GM23248 (cell line): Measurements from ENCODE around the gene CDKL5. TPM values are rescaled to one million over a fixed set of nuclear protein-coding genes. Genes with fewer than 3 reads are reported as not detected.

ENCODE experiments used
- DNase-seq: peaks from one replicate; pipeline ENCODE4 v3.0.0-alpha.2; 2015
- H2AFZ ChIP-seq: fragments of 200-600 bp; sonication (generic); 2 replicates; pipeline ENCODE4 v1.6.1; 2016; ENCODE audit warnings: antibody characterized with exemption
- H3F3A ChIP-seq: fragments of 200-600 bp; sonication (generic); 2 replicates; pipeline ENCODE4 v1.6.1; 2016; ENCODE audit warnings: mild to moderate bottlenecking, antibody characterized with exemption, mixed run types; ENCODE audit not compliant: insufficient read depth
- H3K27ac ChIP-seq: fragments of 200-600 bp; sonication (generic); 2 replicates; pipeline ENCODE4 v1.5.1; 2016; ENCODE audit warnings: mild to moderate bottlenecking
- H3K27me3 ChIP-seq: fragments of 200-600 bp; sonication (generic); replicated peaks from 2 replicates; pipeline ENCODE4 v1.6.1; 2016; ENCODE audit warnings: mild to moderate bottlenecking; ENCODE audit not compliant: insufficient read depth
- H3K36me3 ChIP-seq: fragments of 200-600 bp; sonication (generic); 2 replicates; pipeline ENCODE4 v1.6.1; 2016; ENCODE audit warnings: low read depth, mild to moderate bottlenecking
- H3K4me1 ChIP-seq: fragments of 200-600 bp; sonication (generic); 2 replicates; pipeline ENCODE4 v1.6.1; 2016; ENCODE audit warnings: mild to moderate bottlenecking; ENCODE audit not compliant: insufficient read depth
- H3K4me2 ChIP-seq: fragments of 200-600 bp; sonication (generic); one replicate; pipeline ENCODE4 v1.6.1; 2016; ENCODE audit warnings: mild to moderate bottlenecking; ENCODE audit not compliant: unreplicated experiment
- H3K4me3 ChIP-seq: fragments of 200-600 bp; sonication (generic); 2 replicates; pipeline ENCODE4 v1.5.1; 2016; ENCODE audit warnings: mild to moderate bottlenecking
- H3K79me2 ChIP-seq: fragments of 200-600 bp; sonication (generic); 2 replicates; pipeline ENCODE4 v1.6.1; 2016; ENCODE audit warnings: mild to moderate bottlenecking; ENCODE audit not compliant: insufficient read depth
- H3K9ac ChIP-seq: fragments of 200-600 bp; sonication (generic); 2 replicates; pipeline ENCODE4 v1.6.1; 2016; ENCODE audit warnings: mild to moderate bottlenecking
- H3K9me2 ChIP-seq: fragments of 200-600 bp; sonication (generic); 2 replicates; pipeline ENCODE4 v1.6.1; 2016; ENCODE audit warnings: mixed run types, mild to moderate bottlenecking, moderate library complexity; ENCODE audit not compliant: insufficient read depth
- H3K9me3 ChIP-seq: fragments of 200-600 bp; sonication (generic); one replicate; pipeline ENCODE4 v1.6.1; 2017; ENCODE audit warnings: low read depth
- H4K20me1 ChIP-seq: fragments of 200-600 bp; sonication (generic); 2 replicates; pipeline ENCODE4 v1.6.0; 2016; ENCODE audit not compliant: insufficient read depth
- EZH2 ChIP-seq: fragments of 200-600 bp; sonication (generic); IDR thresholded peaks from 2 replicates; pipeline ENCODE4 v1.6.1; 2018; ENCODE audit warnings: antibody characterized with exemption, mild to moderate bottlenecking; ENCODE audit not compliant: insufficient read depth, poor library complexity, severe bottlenecking
- EZH2phosphoT487 ChIP-seq: fragments of 200-600 bp; sonication (generic); IDR thresholded peaks from 2 replicates; pipeline ENCODE4 v1.6.1; 2018; ENCODE audit warnings: antibody characterized with exemption, moderate library complexity, mild to moderate bottlenecking, low read depth; ENCODE audit not compliant: insufficient read depth
- WGBS, 2 experiments: methylation state at CpG; one replicate each; pipeline ENCODE4 v1.1.6; 2015 to 2017; ENCODE audit warnings: low lambda C conversion rate in 2 of 2, low coverage in 1 of 2; ENCODE audit errors: missing lambda C conversion rate in 2 of 2; 5-methylcytosine and 5-hydroxymethylcytosine counted together
- in situ Hi-C: fragments of 300-500 bp; cut with MboI; formaldehyde crosslinking; loops from 2 replicates; pipeline ENCODE4 v1.15.0; 2020
- polyA plus RNA-seq: library from polyadenylated mRNA; unstranded; fragments of >200 nt; fragmentation: Nextera tagmentation; extraction: Ambion mirVana; gene quantifications from 2 replicates; pipeline ENCODE4 v1.2.1, GENCODE V29; 2016
- total RNA-seq: library from RNA; depleted of rRNA; stranded (reverse); fragments of >200 nt; shearing (Covaris generic); gene quantifications from 2 replicates; pipeline ENCODE4 v1.2.3, GENCODE V29; 2014

The CDKL5 gene
- total and polyA plus RNA-seq, 2 experiments from 2014 or later, result 2.2 to 3.0 TPM

DNA sequence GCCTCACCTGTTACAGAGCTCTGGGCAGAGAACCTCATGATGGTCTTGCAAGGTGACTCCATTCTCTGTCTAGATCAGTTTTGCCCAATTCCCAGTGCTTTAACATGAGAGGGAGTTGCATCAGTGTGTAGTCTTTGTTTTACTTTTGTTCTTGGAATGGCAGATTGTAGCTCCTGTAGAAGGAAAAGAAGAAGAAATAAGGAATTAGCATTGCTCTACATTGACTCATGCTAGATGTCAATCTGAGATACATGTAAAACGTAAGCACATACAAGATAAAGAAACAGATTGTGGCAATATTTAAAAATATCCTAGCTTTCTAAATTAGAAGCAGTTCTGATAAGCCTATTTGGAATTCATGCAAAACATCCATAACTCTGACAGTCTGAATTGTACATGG lies 266.0 kb downstream of the CDKL5 start:
- WGBS, 2 experiments, result 50 to 60% methylated on average over 1 of the region's 1 CpG
- in situ Hi-C loops, result no loop called here
- H3K4me1 ChIP-seq, result no peaks in the 10 kb centered on the region
- TF ChIP-seq EZH2 (no peak), EZH2phosphoT487 (no peak)
- H3K9ac ChIP-seq, result no peak overlapping the region
- H3K79me2 ChIP-seq, result no peaks in the 10 kb centered on the region
- DNase-seq, result no peak
- H3F3A ChIP-seq, result no peaks in the 10 kb centered on the region
- H3K27ac ChIP-seq, result no peak overlapping the region
- no peak overlapping the region for H3K4me2 ChIP-seq
- H2AFZ ChIP-seq, result no peak overlapping the region
- H3K27me3 ChIP-seq, result no peaks in the 10 kb centered on the region; the same call in 1 of the 2 replicates
- no peaks in the 10 kb centered on the region for H3K9me3 ChIP-seq
- H3K4me3 ChIP-seq, result no peak overlapping the region
- no peaks in the 10 kb centered on the region for H3K9me2 ChIP-seq
- no peaks in the 10 kb centered on the region for H4K20me1 ChIP-seq
- no peaks in the 10 kb centered on the region for H3K36me3 ChIP-seq

DNA sequence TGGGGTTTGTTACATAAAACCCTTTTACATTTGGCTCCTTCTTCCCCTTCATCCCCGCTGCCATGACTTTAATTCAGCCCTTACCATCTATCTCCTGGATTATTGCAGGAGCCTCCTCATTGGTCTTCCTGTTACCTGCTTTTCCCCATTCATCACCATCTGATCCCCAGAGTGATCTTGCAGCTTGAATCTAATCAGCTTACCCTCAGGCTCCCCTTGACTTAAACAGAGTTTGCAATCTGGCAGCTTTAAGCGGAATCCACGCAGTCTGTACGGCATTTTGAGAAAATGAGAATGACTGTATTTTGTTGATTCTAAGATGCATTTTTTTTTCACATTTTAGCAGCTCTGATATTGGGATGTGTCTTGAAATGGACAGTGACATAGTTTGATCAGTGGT lies 267.1 kb downstream of the CDKL5 start:
- in situ Hi-C loops, result no loop called here
- H3K27ac ChIP-seq, result no peak overlapping the region

DNA sequence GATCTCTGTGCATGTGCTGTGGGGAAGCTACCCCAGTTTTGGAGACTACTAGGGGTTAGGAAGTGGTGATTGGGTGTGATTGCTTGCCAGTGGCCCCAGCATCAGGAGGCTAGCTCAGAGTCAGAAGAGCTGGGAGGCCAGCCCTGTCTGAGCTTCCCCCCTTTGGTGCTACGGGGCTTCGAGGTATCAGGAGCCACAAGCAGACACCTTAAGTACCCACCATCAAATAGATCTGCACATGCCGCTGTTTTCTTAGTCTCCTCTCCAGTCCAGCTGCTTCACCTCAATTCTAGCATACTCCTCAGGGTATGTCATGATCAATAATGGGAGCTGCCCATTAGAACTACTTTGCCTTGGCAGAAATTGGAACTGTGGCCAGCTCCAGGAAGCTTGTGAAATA lies 271.2 kb downstream of the CDKL5 start:
- DNase-seq, result no peak
- H3K27ac ChIP-seq, result no peak overlapping the region
- no peaks in the 10 kb centered on the region; the same call in 1 of the 2 replicates for H3K27me3 ChIP-seq
- H3F3A ChIP-seq, result no peaks in the 10 kb centered on the region
- no peaks in the 10 kb centered on the region for H3K36me3 ChIP-seq
- H3K9me3 ChIP-seq, result no peaks in the 10 kb centered on the region
- H2AFZ ChIP-seq, result no peak overlapping the region
- H3K9ac ChIP-seq, result no peak overlapping the region
- H3K4me2 ChIP-seq, result no peak overlapping the region
- in situ Hi-C loops, result no loop called here
- H3K4me1 ChIP-seq, result peaks cover 3% of the 10 kb centered on the region; the same call in 1 of the 2 replicates
- H4K20me1 ChIP-seq, result no peaks in the 10 kb centered on the region
- no peaks in the 10 kb centered on the region for H3K79me2 ChIP-seq
- no peak overlapping the region for H3K4me3 ChIP-seq
- WGBS, 2 experiments, result 27 to 38% methylated on average over 3 of the region's 3 CpGs
- no peaks in the 10 kb centered on the region for H3K9me2 ChIP-seq
- no peak for TF ChIP-seq EZH2
- no peak for TF ChIP-seq EZH2phosphoT487

More for the DNA sequence above, 267.1 kb downstream of the CDKL5 start:
- 84 to 87% methylated on average over 4 of the region's 4 CpGs for WGBS, 2 experiments
- no peaks in the 10 kb centered on the region for H3K4me1 ChIP-seq
- H3K36me3 ChIP-seq, result no peaks in the 10 kb centered on the region
- H3K9me3 ChIP-seq, result no peaks in the 10 kb centered on the region
- no peak overlapping the region for H3K4me2 ChIP-seq
- DNase-seq, result no peak
- no peaks in the 10 kb centered on the region; the same call in 1 of the 2 replicates for H3K27me3 ChIP-seq
- no peaks in the 10 kb centered on the region for H4K20me1 ChIP-seq
- no peaks in the 10 kb centered on the region for H3K9me2 ChIP-seq
- no peaks in the 10 kb centered on the region for H3F3A ChIP-seq
- no peak for TF ChIP-seq EZH2phosphoT487
- TF ChIP-seq EZH2, result no peak
- H3K4me3 ChIP-seq, result no peak overlapping the region
- H3K79me2 ChIP-seq, result no peaks in the 10 kb centered on the region
- no peak overlapping the region for H2AFZ ChIP-seq
- no peak overlapping the region for H3K9ac ChIP-seq

DNA sequence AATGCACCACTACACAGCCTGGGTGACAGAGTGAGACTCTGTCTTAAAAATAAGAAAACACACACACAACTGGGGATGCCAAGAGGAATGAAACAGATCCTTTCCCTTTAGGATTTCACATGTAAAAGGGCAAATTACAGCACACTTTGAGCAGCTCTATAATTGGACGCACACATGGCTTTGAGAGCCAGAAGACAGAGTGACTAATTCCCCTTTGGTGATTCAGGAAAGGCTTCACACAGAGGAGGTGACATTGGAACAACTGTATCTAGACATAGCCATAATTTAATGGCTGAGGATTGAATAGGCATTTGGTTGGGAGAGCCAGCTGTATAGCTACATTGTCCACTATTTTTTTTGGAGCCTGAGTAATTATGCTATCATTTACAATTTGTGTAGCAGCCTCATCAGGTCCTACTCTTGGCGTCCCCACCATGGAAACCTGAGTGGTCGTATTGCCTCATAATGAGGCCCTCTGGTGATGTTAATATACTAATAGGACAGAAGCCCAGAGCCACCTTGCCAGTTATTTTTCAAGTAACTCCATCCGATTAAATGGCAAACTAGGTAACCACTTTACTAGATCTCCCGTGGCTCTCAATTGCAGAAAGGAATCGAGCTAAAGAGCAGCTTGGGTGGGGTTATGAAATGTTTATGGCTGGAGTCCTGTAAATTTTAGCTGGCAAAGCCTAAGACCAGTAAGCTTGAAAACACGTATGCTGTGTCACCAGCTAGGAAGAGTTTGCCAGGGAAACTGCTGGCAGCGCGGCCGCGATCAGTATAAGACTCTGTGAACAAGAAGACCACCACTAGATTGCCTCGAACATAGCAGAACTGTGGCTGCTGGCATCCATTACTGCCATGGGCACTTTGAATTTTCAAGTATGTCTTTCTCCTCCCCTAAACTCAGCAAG lies 273.6 kb downstream of the CDKL5 start:
- in situ Hi-C loops, result no loop called here
- no peaks in the 10 kb centered on the region for H3K9me3 ChIP-seq
- H3K4me3 ChIP-seq, result no peak overlapping the region
- no peaks in the 10 kb centered on the region for H3K9me2 ChIP-seq
- TF ChIP-seq EZH2, result no peak
- no peak for TF ChIP-seq EZH2phosphoT487
- 6 to 10% methylated on average over 11 to 12 of the region's 12 CpGs for WGBS, 2 experiments
- peak overlapping the region; percentile 28 for H3K4me2 ChIP-seq
- no peaks in the 10 kb centered on the region for H4K20me1 ChIP-seq
- no peaks in the 10 kb centered on the region for H3K36me3 ChIP-seq
- no peaks in the 10 kb centered on the region for H3K79me2 ChIP-seq
- no peak overlapping the region for H2AFZ ChIP-seq
- H3F3A ChIP-seq, result no peaks in the 10 kb centered on the region
- peaks cover 3% of the 10 kb centered on the region; the same call in 1 of the 2 replicates for H3K4me1 ChIP-seq
- no peaks in the 10 kb centered on the region; the same call in 1 of the 2 replicates for H3K27me3 ChIP-seq
- DNase-seq, result peak; percentile 61
- no peak overlapping the region for H3K27ac ChIP-seq
- H3K9ac ChIP-seq, result no peak overlapping the region
